Adipocyte (in vitro differentiated cells): ENCODE results near the gene CNPY1.

Experiments
- DNase-seq: peaks from one replicate; pipeline ENCODE4 v3.0.0-alpha.2; 2015; ENCODE audit warnings: low read depth
- H3K27me3 ChIP-seq: replicated peaks from 2 replicates; pipeline ENCODE4 v1.7.0; 2013; ENCODE audit warnings: mild to moderate bottlenecking, low read length, moderate library complexity; ENCODE audit not compliant: control insufficient read depth, insufficient read depth
- H3K36me3 ChIP-seq: 2 replicates; pipeline ENCODE4 v1.7.0; 2013; ENCODE audit warnings: low read length, mild to moderate bottlenecking, moderate library complexity; ENCODE audit not compliant: control insufficient read depth, insufficient read depth, severe bottlenecking
- H3K4me1 ChIP-seq: 2 replicates; pipeline ENCODE4 v1.7.0; 2013; ENCODE audit warnings: mild to moderate bottlenecking, low read length, moderate library complexity; ENCODE audit not compliant: control insufficient read depth, insufficient read depth
- H3K4me3 ChIP-seq: 2 replicates; pipeline ENCODE4 v1.7.0; 2013; ENCODE audit warnings: mild to moderate bottlenecking, low read length, moderate library complexity
- H3K9ac ChIP-seq: 2 replicates; pipeline ENCODE4 v1.7.0; 2013; ENCODE audit warnings: mild to moderate bottlenecking, low read length, moderate library complexity
- H3K9me3 ChIP-seq: 2 replicates; pipeline ENCODE4 v1.7.0; 2013; ENCODE audit warnings: mild to moderate bottlenecking, low read length, moderate library complexity; ENCODE audit not compliant: control insufficient read depth

CNPY1 gene

DNA sequence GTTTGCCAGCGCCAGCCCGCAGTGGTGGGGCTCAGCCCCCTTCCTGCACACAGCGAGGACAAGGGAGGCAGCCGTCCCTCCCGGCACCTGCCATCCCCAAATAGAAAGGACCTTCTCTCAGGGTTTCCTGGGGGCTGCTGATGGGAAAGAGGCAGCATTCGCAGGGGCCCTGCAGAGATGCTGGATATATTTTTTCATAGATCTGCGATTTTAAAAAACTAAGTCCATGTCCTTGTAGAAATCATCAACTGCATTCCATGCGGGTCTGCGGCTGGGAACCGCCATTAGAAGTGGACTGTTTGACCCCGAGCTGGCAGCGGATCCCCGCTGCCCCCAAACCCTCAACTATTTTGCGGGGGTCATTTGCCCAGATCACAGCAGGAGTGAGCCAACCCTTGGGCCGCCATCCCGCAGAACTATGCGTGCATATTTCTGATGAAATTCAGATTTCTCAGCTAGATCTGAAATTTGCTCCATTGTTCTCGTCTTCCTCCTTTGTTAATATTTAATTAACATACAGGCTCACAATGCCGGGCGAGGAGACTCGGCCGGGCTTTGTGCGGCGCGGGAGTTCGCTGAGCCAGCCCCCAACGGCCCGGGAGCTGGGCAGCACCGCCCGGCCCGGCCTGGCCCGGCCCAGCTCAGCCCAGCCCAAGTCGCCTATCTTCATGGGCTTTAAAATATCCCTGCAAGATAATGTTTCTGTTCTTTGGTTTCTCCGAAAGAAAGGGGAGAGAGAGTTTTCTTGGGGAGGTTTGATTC is 86.5 kb downstream of the CNPY1 start:
- H3K4me3 ChIP-seq, result no peak overlapping the region
- H3K9ac ChIP-seq, result no peak overlapping the region
- no peaks in the 10 kb centered on the region for H3K9me3 ChIP-seq
- H3K4me1 ChIP-seq, result peaks cover 4% of the 10 kb centered on the region
- peaks cover 75% of the 10 kb centered on the region for H3K27me3 ChIP-seq
- no peak for DNase-seq
- H3K36me3 ChIP-seq, result no peaks in the 10 kb centered on the region

DNA sequence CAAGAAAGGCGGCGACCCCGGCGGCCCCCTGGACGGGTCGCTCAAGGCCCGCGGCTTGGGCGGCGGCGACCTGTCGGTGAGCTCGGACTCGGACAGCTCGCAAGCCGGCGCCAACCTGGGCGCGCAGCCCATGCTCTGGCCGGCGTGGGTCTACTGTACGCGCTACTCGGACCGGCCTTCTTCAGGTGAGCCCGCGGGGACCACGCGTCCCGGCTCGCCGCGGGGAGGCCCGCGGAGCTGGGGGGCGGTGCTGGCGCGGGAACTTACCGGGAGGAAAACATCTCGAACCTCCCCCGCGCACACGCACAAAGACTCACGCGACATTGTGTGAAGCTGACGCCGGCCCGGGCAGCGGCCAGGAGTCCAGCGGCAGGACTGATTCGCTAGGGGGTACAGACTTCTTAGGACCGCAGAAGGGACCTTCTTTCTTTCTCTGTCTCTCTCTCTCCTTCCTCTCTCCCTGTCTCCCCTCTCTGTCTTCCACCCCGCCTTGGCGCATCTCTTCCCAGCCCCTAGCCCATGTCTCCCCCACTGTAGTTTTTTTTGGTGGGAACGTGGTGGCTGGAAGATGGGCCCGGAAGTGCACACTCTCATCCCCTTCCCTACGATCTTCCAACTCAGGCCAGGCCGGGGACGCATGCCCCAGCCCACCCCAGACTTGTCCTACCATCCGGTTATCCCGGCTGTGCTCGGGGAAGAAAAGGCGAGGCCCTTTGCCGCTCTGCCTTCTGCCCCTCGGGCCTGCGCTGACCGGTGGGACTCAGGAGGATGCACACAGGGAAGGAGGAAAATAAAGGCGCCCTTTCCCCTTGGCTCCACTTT is 87.3 kb downstream of the CNPY1 start:
- Histone ChIP-seq H3K4me1 (peaks cover 4% of the 10 kb centered on the region), H3K9me3 (no peaks in the 10 kb centered on the region), H3K27me3 (peaks cover 75% of the 10 kb centered on the region), H3K9ac (no peak overlapping the region), H3K36me3 (no peaks in the 10 kb centered on the region), H3K4me3 (no peak overlapping the region)
- DNase-seq, result no peak

GRCh38 chr7:155458111-155458877 is 88.1 kb downstream of the CNPY1 start, which contains the start of gene EN2:
TSS of gene EN2 (plus strand) at chr7:155458129. CDS start at chr7:155458378, 249 bp downstream.
- Histone ChIP-seq H3K27me3 (peaks cover 68% of the 10 kb centered on the region), H3K4me1 (peaks cover 4% of the 10 kb centered on the region), H3K9ac (no peak within 1 kb of the TSS), H3K9me3 (no peaks in the 10 kb centered on the region), H3K36me3 (no peaks in the 10 kb centered on the region), H3K4me3 (peak within 1 kb of the TSS; percentile 65)
- no peak for DNase-seq

GRCh38 chr7:155457544-155458110 is 88.7 kb downstream of the CNPY1 start:
- H3K4me1 ChIP-seq, result peaks cover 4% of the 10 kb centered on the region
- H3K36me3 ChIP-seq, result no peaks in the 10 kb centered on the region
- no peaks in the 10 kb centered on the region for H3K9me3 ChIP-seq
- no peak overlapping the region for H3K4me3 ChIP-seq
- H3K9ac ChIP-seq, result no peak overlapping the region
- peaks cover 67% of the 10 kb centered on the region for H3K27me3 ChIP-seq
- no peak for DNase-seq

DNA sequence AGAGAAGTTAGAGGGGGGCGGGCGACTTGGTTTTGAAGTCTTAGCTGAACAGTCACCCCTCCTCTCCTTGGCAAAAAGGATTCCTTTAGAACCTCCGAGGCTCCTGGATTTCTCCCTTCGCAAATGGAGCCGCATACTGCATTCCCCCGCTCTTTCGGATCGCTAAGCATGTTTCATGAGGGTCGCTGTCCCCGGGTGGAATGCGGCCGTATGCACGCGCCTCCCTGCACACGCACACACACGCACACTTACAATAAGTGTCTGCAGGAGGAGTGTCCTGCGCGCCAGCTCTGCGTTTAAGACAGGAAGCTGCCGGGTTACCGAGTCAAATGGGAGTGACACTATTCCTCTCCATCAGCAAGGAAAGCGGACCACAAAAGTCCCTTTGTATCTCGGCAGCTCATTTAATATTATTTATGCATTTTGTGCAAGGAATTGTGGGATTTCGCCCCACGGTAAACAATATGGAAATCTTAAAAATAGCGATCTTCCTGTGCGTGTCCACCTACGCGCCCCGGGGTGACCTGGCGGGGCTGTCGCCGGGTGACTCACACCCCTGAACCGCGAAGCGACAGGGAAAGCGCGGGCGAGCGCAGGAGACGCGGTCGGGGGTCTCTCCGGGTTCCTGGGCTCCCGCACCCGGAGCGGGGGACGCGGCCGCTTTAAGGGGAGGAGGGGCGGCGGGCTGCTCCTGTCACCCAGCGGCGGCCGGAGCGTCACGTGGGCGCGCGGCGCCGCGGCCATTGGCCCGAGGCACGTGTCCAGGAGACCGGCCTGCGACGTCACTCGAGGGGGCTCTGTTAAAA is 89.4 kb downstream of the CNPY1 start:
- peak; percentile 66 for DNase-seq
- Histone ChIP-seq H3K36me3 (no peaks in the 10 kb centered on the region), H3K27me3 (peaks cover 69% of the 10 kb centered on the region), H3K4me1 (peaks cover 4% of the 10 kb centered on the region), H3K4me3 (peak overlapping the region; percentile 65), H3K9me3 (peaks cover 1% of the 10 kb centered on the region), H3K9ac (no peak overlapping the region)

DNA sequence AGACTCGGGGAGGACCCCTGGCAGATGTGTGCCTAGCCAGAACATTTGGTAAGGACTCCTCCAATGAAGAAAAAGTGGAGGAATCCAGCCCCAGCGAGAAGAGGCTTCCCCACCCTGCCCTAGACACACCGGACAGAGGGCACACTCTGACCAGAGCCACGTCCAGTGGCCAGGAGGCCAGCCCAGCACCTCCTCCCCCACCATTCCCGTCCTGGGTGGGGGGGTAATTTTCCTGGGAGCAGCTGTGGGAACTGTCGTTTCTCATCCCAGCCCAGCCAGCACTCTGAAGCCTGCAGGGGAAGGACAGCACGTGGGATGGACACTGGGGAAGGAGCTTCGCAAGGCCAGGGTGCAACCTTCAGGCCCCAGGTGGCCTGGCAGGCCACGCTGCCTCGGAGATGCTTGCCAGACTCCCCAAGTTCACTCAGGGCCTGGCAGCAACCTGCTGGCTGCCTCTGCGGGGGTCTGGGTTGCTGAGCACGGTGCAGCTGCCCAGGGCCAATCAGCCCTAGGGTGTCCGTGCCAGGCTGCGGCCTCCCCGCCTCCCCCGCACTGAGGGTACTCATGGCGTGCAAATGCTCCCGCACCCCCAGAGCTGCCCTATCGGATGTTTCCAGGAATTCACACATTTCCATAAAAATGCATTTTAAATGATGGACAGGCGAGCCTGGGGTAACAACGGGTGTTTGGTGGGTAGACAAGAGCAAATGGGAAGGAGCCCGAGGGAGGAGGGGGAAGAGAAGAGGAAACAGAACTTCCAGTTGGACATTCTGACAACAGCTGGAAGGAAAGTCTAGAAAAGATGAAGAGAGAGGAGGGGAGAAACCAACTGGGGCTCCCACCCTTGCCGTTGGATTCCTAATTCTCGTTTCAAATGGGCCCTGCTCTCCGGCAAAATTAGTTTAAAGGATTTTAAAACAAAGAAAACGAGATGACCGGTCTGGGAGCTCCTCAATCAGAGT is 90.3 kb downstream of the CNPY1 start:
- Histone ChIP-seq H3K27me3 (peaks cover 69% of the 10 kb centered on the region), H3K4me1 (peaks cover 4% of the 10 kb centered on the region), H3K36me3 (no peaks in the 10 kb centered on the region), H3K9me3 (peaks cover 2% of the 10 kb centered on the region), H3K9ac (no peak overlapping the region), H3K4me3 (no peak overlapping the region)
- DNase-seq, result no peak

GRCh38 chr7:155455132-155455693 is 91.1 kb downstream of the CNPY1 start:
- peaks cover 64% of the 10 kb centered on the region for H3K27me3 ChIP-seq
- H3K36me3 ChIP-seq, result no peaks in the 10 kb centered on the region
- H3K4me3 ChIP-seq, result no peak overlapping the region
- no peak for DNase-seq
- H3K9me3 ChIP-seq, result peaks cover 2% of the 10 kb centered on the region
- H3K4me1 ChIP-seq, result peaks cover 4% of the 10 kb centered on the region
- no peak overlapping the region for H3K9ac ChIP-seq

DNA sequence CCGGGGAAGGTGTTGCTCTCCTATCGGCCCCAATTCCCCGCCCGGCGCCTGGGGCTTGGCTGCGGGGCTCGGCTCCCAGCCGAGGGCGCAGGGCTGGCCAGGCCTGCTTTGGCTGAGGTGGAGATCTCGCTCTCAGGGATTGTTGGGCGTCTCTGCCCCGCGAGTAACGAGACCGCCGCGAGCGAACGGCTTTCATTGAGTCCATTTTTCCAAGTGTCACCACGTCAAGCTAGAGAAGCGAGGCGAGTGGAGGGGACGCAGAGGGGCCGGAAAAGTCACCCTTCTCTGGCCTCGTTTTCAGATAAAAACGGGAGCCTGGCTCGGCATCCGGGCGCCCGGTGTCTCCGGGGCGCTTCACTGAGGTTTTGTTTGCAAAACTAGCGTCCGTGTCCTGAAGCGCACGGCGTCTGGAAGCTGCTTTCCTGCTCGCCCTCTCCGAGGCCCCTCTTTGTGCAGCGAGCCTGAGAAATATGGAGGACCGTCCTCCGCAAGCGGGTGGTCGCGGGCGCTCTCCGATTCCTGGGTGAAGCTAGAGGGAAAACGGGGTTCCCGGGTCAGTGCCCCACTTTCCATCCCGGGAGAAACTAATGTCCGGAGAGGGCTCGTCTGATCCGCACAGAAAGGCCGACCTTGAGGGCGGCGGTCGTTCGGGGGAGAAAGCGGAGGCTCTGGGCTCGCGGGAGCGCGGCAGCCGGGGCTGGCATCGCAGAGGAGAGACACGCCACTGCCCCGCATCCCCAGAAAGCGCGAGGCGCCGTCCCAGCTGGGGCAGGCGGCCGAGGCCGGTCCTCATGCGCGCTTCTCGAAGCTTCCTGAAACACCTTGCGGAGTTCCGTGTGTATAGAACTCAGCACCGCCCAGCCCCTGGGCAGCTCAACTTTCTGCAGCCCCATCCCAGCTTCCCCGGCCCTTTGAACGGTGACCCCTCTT is 91.9 kb downstream of the CNPY1 start:
- no peak overlapping the region for H3K9ac ChIP-seq
- peaks cover 4% of the 10 kb centered on the region for H3K4me1 ChIP-seq
- DNase-seq, result no peak
- no peak overlapping the region for H3K4me3 ChIP-seq
- H3K36me3 ChIP-seq, result no peaks in the 10 kb centered on the region
- peaks cover 2% of the 10 kb centered on the region for H3K9me3 ChIP-seq
- H3K27me3 ChIP-seq, result peaks cover 57% of the 10 kb centered on the region
